ENCODE measurements around the gene DUOX1.

DNA sequence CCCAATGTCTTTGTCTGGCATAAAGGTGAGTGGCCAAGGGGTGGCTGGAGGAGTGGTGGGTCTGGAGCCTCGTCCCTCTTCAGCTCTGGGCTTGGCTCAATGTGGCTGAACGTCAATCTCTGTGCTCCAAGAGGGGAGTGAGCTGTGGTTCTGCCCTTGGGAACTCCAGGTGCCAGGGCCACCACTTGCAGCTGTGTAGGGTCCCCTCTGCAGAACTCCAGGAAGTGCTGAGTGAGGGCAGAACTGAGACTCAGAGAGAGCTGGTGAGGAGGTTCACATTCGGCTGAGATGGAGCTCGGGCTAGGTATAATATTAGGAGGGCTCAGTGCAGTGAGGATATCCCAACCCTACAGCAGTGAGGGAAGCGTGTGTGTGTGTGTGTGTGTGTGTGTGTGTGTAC, 11.6 kb downstream of the DUOX1 start:
- TF ChIP-seq TAF1 (IDR thresholded peaks at IDR 0.05; ENCODE audit: low read depth, low read length) (no peak), PAX5 (IDR thresholded peaks at IDR 0.05; ENCODE audit: insufficient read depth, low read length, severe bottlenecking) (no peak), POLR2A (IDR thresholded peaks at IDR 0.05; ENCODE audit: low read depth, low read length) (no peak), SPI1 (IDR thresholded peaks at IDR 0.05; ENCODE audit: low read depth, low read length) (no peak), POLR2AphosphoS5 (IDR thresholded peaks at IDR 0.05; ENCODE audit: low read depth, low read length) (no peak), POU2F2 (IDR thresholded peaks at IDR 0.05; ENCODE audit: low read depth, low read length) (no peak)

Data from GM12891 (cell line).